Eye (tissue), 1 donor: Measurements from ENCODE around the gene MRPL20.
"Not testable (repeated sequence)": the region's sequence is repeated elsewhere in the genome, so short reads cannot be mapped to it uniquely, and the experiment has no call there.

Experiments
- DNase-seq: peaks from one replicate; pipeline ENCODE4 v3.0.0-alpha.2; 2015

MRPL20 gene

GRCh38 chr1:1403653-1404052, 3.4 kb downstream of the MRPL20 start:
- DNase-seq: no peak

- not testable (repeated sequence) for DNase-seq
Measured at GRCh38 chr1:1402901-1403392, 4.1 kb downstream of the MRPL20 start.

GRCh38 chr1:1402072-1402900, 4.8 kb downstream of the MRPL20 start:
- peak; percentile 31 for DNase-seq

GRCh38 chr1:1401457-1402010, 5.6 kb downstream of the MRPL20 start:
- no peak for DNase-seq

- DNase-seq: no peak
Measured at GRCh38 chr1:1400576-1401456, 6.3 kb downstream of the MRPL20 start.

- DNase-seq: no peak
Measured at GRCh38 chr1:1399872-1400575, 7.1 kb downstream of the MRPL20 start.

- DNase-seq: peak; percentile 99
Measured at GRCh38 chr1:1399187-1399871, 7.8 kb downstream of the MRPL20 start, which contains the start of gene CCNL2. Gene CCNL2, minus strand, starts transcription at chr1:1399335. Its CDS starts 29 bp downstream, at chr1:1399306.

- no peak for DNase-seq
Measured at GRCh38 chr1:1398677-1399186, 8.4 kb downstream of the MRPL20 start.

GRCh38 chr1:1397839-1398523, 9.1 kb downstream of the MRPL20 start:
- no peak for DNase-seq

GRCh38 chr1:1395166-1395565, 11.9 kb downstream of the MRPL20 start:
- no peak for DNase-seq

- no peak for DNase-seq
Measured at GRCh38 chr1:1394116-1394515, 13.0 kb downstream of the MRPL20 start.

GRCh38 chr1:1393428-1393827, 13.7 kb downstream of the MRPL20 start:
- no peak for DNase-seq

- no peak for DNase-seq
Measured at GRCh38 chr1:1393014-1393413, 14.1 kb downstream of the MRPL20 start.

GRCh38 chr1:1391225-1391624, 15.9 kb downstream of the MRPL20 start:
- no peak for DNase-seq

GRCh38 chr1:1390675-1391074, 16.4 kb downstream of the MRPL20 start:
- DNase-seq: no peak

- DNase-seq: no peak
Measured at GRCh38 chr1:1388078-1388472, 19.0 kb downstream of the MRPL20 start.

GRCh38 chr1:1387098-1388077, 19.7 kb downstream of the MRPL20 start:
- no peak for DNase-seq

- no peak for DNase-seq
Measured at GRCh38 chr1:1385931-1386330, 21.2 kb downstream of the MRPL20 start.

GRCh38 chr1:1385339-1385738, 21.8 kb downstream of the MRPL20 start:
- DNase-seq: not testable (repeated sequence)

- no peak for DNase-seq
Measured at GRCh38 chr1:1381294-1381693, 25.8 kb downstream of the MRPL20 start.
